ENCODE results near the gene VAPB.

VAPB gene

GRCh38 chr20:58433759-58434158 is 44.7 kb downstream of the VAPB start:
- Histone ChIP-seq H3K27ac (replicated peaks) (no peak overlapping the region), H3K4me3 (replicated peaks; ENCODE audit: insufficient read depth, low read length) (no peak overlapping the region), H3K27me3 (ENCODE audit: insufficient read depth, poor library complexity, severe bottlenecking) (no peaks in the 10 kb centered on the region)
- DNase-seq (ENCODE audit: low read depth in 1 of 2, low spot score in 1 of 2): no peak
- no peak for TF ChIP-seq GABPA (IDR thresholded peaks at IDR 0.05; ENCODE audit: low read depth)

- no peak for DNase-seq (ENCODE audit: low read depth in 1 of 2, low spot score in 1 of 2)
- no peak for TF ChIP-seq POLR2AphosphoS5 (IDR thresholded peaks at IDR 0.05; ENCODE audit: low read depth)
- TF ChIP-seq, protein P1, sequence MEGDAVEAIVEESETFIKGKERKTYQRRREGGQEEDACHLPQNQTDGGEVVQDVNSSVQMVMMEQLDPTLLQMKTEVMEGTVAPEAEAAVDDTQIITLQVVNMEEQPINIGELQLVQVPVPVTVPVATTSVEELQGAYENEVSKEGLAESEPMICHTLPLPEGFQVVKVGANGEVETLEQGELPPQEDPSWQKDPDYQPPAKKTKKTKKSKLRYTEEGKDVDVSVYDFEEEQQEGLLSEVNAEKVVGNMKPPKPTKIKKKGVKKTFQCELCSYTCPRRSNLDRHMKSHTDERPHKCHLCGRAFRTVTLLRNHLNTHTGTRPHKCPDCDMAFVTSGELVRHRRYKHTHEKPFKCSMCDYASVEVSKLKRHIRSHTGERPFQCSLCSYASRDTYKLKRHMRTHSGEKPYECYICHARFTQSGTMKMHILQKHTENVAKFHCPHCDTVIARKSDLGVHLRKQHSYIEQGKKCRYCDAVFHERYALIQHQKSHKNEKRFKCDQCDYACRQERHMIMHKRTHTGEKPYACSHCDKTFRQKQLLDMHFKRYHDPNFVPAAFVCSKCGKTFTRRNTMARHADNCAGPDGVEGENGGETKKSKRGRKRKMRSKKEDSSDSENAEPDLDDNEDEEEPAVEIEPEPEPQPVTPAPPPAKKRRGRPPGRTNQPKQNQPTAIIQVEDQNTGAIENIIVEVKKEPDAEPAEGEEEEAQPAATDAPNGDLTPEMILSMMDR (IDR thresholded peaks at IDR 0.05; ENCODE audit: insufficient read depth, low read length): no peak
- no peak for TF ChIP-seq GABPA (IDR thresholded peaks at IDR 0.05; ENCODE audit: low read depth)
- TF ChIP-seq SPI1 (IDR thresholded peaks at IDR 0.05; ENCODE audit: borderline replicate concordance, low read depth): no peak
- TF ChIP-seq, protein P2, sequence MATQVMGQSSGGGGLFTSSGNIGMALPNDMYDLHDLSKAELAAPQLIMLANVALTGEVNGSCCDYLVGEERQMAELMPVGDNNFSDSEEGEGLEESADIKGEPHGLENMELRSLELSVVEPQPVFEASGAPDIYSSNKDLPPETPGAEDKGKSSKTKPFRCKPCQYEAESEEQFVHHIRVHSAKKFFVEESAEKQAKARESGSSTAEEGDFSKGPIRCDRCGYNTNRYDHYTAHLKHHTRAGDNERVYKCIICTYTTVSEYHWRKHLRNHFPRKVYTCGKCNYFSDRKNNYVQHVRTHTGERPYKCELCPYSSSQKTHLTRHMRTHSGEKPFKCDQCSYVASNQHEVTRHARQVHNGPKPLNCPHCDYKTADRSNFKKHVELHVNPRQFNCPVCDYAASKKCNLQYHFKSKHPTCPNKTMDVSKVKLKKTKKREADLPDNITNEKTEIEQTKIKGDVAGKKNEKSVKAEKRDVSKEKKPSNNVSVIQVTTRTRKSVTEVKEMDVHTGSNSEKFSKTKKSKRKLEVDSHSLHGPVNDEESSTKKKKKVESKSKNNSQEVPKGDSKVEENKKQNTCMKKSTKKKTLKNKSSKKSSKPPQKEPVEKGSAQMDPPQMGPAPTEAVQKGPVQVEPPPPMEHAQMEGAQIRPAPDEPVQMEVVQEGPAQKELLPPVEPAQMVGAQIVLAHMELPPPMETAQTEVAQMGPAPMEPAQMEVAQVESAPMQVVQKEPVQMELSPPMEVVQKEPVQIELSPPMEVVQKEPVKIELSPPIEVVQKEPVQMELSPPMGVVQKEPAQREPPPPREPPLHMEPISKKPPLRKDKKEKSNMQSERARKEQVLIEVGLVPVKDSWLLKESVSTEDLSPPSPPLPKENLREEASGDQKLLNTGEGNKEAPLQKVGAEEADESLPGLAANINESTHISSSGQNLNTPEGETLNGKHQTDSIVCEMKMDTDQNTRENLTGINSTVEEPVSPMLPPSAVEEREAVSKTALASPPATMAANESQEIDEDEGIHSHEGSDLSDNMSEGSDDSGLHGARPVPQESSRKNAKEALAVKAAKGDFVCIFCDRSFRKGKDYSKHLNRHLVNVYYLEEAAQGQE (IDR thresholded peaks at IDR 0.05; ENCODE audit: insufficient replicate concordance, low read depth): no peak
- no peaks in the 10 kb centered on the region for H3K27me3 ChIP-seq (ENCODE audit: insufficient read depth, poor library complexity, severe bottlenecking)
- no peak overlapping the region for H3K27ac ChIP-seq (replicated peaks)
- H3K4me3 ChIP-seq (replicated peaks; ENCODE audit: insufficient read depth, low read length): no peak overlapping the region
These were observed 45.3 kb downstream of the VAPB start for GRCh38 chr20:58434326-58434725.

DNA sequence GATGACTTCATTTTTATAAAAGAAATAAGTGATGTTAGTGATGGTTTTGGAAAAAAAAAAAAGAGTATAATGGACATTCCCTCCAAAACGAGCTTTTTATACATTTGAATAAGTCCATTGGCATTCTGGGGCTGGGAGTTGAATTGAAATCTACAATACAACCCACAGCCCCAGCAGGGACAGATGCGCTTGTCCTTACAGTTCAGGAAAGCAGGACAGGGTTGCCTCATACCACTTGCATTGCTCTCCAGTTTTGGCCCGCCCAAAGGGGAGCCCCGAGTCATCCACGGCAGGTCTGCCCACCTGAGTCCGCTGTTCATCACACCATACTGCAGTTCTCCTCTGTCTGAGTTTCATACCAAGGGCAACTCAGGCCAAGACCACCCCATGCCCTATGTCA is 46.2 kb downstream of the VAPB start:
- TF ChIP-seq, protein P1 (IDR thresholded peaks at IDR 0.05; ENCODE audit: insufficient read depth, low read length): no peak
- TF ChIP-seq POLR2AphosphoS5 (IDR thresholded peaks at IDR 0.05; ENCODE audit: low read depth) (no peak), SPI1 (IDR thresholded peaks at IDR 0.05; ENCODE audit: borderline replicate concordance, low read depth) (no peak), GABPA (IDR thresholded peaks at IDR 0.05; ENCODE audit: low read depth) (no peak)
- TF ChIP-seq, protein P2 (IDR thresholded peaks at IDR 0.05; ENCODE audit: insufficient replicate concordance, low read depth): no peak
- H3K4me3 ChIP-seq (replicated peaks; ENCODE audit: insufficient read depth, low read length): no peak overlapping the region
- no peak overlapping the region for H3K27ac ChIP-seq (replicated peaks)
- H3K27me3 ChIP-seq (ENCODE audit: insufficient read depth, poor library complexity, severe bottlenecking): no peaks in the 10 kb centered on the region
- no peak for DNase-seq (ENCODE audit: low read depth in 1 of 2, low spot score in 1 of 2)

- no peak overlapping the region for H3K27ac ChIP-seq (replicated peaks)
- no peak overlapping the region for H3K4me3 ChIP-seq (replicated peaks; ENCODE audit: insufficient read depth, low read length)
- H3K27me3 ChIP-seq (ENCODE audit: insufficient read depth, poor library complexity, severe bottlenecking): no peaks in the 10 kb centered on the region
- no peak for DNase-seq (ENCODE audit: low read depth in 1 of 2, low spot score in 1 of 2)
- TF ChIP-seq GABPA (IDR thresholded peaks at IDR 0.05; ENCODE audit: low read depth): no peak
- TF ChIP-seq, protein P2 (IDR thresholded peaks at IDR 0.05; ENCODE audit: insufficient replicate concordance, low read depth): no peak
- no peak for TF ChIP-seq POLR2AphosphoS5 (IDR thresholded peaks at IDR 0.05; ENCODE audit: low read depth)
- TF ChIP-seq SPI1 (IDR thresholded peaks at IDR 0.05; ENCODE audit: borderline replicate concordance, low read depth): no peak
- TF ChIP-seq, protein P1 (IDR thresholded peaks at IDR 0.05; ENCODE audit: insufficient read depth, low read length): no peak
These were observed 48.0 kb downstream of the VAPB start for GRCh38 chr20:58436868-58437645.
